ENCODE measurements around the gene GNRH2.

DNA sequence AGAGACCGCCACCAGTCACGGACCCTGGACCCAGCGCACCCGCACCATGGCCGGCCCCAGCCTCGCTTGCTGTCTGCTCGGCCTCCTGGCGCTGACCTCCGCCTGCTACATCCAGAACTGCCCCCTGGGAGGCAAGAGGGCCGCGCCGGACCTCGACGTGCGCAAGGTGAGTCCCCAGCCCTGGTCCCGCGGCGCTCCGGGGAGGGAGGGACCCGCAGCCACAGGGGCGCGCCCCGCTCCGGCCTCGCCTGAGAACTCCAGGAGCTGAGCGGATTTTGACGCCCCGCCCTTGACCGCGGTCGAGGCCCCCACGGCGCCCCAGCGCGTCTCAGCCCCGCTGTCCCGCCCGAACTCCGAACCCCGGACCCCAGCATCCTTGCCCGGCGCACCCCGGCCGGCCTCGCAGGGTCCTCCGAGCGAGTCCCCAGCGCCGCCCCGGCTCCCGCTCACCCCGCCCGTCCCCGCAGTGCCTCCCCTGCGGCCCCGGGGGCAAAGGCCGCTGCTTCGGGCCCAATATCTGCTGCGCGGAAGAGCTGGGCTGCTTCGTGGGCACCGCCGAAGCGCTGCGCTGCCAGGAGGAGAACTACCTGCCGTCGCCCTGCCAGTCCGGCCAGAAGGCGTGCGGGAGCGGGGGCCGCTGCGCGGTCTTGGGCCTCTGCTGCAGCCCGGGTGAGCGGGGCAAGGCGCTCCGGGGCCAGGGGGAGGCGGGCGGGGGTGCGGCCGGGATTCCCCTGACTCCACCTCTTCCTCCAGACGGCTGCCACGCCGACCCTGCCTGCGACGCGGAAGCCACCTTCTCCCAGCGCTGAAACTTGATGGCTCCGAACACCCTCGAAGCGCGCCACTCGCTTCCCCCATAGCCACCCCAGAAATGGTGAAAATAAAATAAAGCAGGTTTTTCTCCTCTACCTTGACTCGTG is 28.4 kb downstream of the GNRH2 start, which contains the start of gene OXT:
- TF ChIP-seq, protein P1, sequence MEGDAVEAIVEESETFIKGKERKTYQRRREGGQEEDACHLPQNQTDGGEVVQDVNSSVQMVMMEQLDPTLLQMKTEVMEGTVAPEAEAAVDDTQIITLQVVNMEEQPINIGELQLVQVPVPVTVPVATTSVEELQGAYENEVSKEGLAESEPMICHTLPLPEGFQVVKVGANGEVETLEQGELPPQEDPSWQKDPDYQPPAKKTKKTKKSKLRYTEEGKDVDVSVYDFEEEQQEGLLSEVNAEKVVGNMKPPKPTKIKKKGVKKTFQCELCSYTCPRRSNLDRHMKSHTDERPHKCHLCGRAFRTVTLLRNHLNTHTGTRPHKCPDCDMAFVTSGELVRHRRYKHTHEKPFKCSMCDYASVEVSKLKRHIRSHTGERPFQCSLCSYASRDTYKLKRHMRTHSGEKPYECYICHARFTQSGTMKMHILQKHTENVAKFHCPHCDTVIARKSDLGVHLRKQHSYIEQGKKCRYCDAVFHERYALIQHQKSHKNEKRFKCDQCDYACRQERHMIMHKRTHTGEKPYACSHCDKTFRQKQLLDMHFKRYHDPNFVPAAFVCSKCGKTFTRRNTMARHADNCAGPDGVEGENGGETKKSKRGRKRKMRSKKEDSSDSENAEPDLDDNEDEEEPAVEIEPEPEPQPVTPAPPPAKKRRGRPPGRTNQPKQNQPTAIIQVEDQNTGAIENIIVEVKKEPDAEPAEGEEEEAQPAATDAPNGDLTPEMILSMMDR (IDR thresholded peaks at IDR 0.05), result no peak
- no peak for TF ChIP-seq POLR2A (IDR thresholded peaks at IDR 0.05)
